Endometrial microvascular endothelial cells (primary cell): Measurements from ENCODE around the gene FZD7. TPM values are rescaled to one million over a fixed set of nuclear protein-coding genes. Genes with fewer than 3 reads are reported as not detected.

Source experiments
- in situ Hi-C: cut with HindIII; loops from 2 replicates; pipeline ENCODE4 v1.10.0; 2017; ENCODE audit warnings: low sequenced_read_pairs, low pct_unique_long_range_greater_than_20kb; ENCODE audit errors: inconsistent ontology term
- total RNA-seq: library from RNA; depleted of rRNA; stranded (reverse); fragments of >200 nt; gene quantifications from one replicate; pipeline ENCODE4 v1.2.3, GENCODE V29; 2015; ENCODE audit errors: inconsistent ontology term

FZD7 gene
- total RNA-seq, 1 donor from 2014 or later: 0.28 TPM

- in situ Hi-C loops: no loop called here
Measured at GRCh38 chr2:202054679-202055078, 21.0 kb downstream of the FZD7 start.

GRCh38 chr2:202056611-202057010 is 23.0 kb downstream of the FZD7 start:
- in situ Hi-C loops: no loop called here

GRCh38 chr2:202060218-202060617 is 26.6 kb downstream of the FZD7 start:
- in situ Hi-C loops: no loop called here

- in situ Hi-C loops: no loop called here
Measured at GRCh38 chr2:202061695-202062094, 28.0 kb downstream of the FZD7 start.

- in situ Hi-C loops: no loop called here
Measured at GRCh38 chr2:202064171-202064880, 30.7 kb downstream of the FZD7 start.

GRCh38 chr2:202064881-202065230 is 31.2 kb downstream of the FZD7 start:
- in situ Hi-C loops: no loop called here

GRCh38 chr2:202065876-202066275 is 32.2 kb downstream of the FZD7 start:
- in situ Hi-C loops: no loop called here

- in situ Hi-C loops: no loop called here
Measured at GRCh38 chr2:202066875-202067274, 33.2 kb downstream of the FZD7 start.

- in situ Hi-C loops: no loop called here
Measured at GRCh38 chr2:202067589-202067988, 33.9 kb downstream of the FZD7 start.

GRCh38 chr2:202069170-202070067 is 35.8 kb downstream of the FZD7 start:
- in situ Hi-C loops: no loop called here

GRCh38 chr2:202071107-202071506 is 37.5 kb downstream of the FZD7 start:
- in situ Hi-C loops: no loop called here

GRCh38 chr2:202072226-202072625 is 38.6 kb downstream of the FZD7 start:
- in situ Hi-C loops: no loop called here

GRCh38 chr2:202072737-202073401 is 39.2 kb downstream of the FZD7 start, which contains the start of gene KIAA2012:
Gene KIAA2012 (plus strand): TSS chr2:202073255. CDS start chr2:202073628, 373 bp downstream.
- in situ Hi-C loops: no loop called here

- in situ Hi-C loops: no loop called here
Measured at GRCh38 chr2:202074324-202074723, 40.7 kb downstream of the FZD7 start.

- in situ Hi-C loops: no loop called here
Measured at GRCh38 chr2:202079310-202079709, 45.7 kb downstream of the FZD7 start.

GRCh38 chr2:202084265-202084664 is 50.6 kb downstream of the FZD7 start:
- in situ Hi-C loops: no loop called here
